ELF-1 (cell line): ENCODE measurements around the gene ALKBH5.

Experiments used
- DNase-seq: peaks from one replicate; pipeline ENCODE4 v3.0.0-alpha.2; 2016; ENCODE audit warnings: low read depth, low spot score

ALKBH5 gene

GRCh38 chr17:18241229-18241871, 57.7 kb downstream of the ALKBH5 start:
- no peak for DNase-seq

GRCh38 chr17:18245038-18245776, 61.6 kb downstream of the ALKBH5 start:
- no peak for DNase-seq

DNA sequence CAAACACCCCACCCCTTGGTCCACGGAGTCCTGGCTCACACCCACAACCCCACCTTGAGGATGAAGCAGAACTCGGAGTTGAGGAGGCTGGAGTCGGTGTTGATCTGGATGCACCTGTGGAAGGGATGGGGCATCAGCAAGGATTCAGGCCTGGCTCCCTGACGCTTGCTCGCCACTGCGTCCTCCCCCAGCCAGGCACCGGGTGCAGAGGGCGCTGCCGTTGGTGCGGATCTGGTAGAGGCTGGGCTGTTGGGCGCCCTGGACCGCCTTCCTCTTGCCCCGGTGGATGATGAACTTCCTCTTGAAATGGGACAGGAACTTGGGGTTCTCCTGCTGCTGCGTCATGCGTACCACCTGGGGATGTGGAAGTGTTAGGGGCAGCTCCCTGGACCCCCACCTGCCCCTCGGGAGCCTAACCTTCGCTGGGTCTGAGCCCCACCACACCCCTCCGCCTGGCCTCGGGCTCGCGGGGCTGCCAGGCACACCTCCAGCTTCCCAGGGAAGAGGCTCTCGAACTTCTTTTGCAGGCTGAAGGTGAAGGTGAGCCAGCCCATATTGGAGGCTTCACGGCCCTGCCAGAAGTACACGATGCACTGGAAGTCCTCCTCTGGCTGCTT, 62.6 kb downstream of the ALKBH5 start:
- no peak for DNase-seq

- DNase-seq = peak; percentile 92
Observed at GRCh38 chr17:18246880-18247612, 63.4 kb downstream of the ALKBH5 start.

DNA sequence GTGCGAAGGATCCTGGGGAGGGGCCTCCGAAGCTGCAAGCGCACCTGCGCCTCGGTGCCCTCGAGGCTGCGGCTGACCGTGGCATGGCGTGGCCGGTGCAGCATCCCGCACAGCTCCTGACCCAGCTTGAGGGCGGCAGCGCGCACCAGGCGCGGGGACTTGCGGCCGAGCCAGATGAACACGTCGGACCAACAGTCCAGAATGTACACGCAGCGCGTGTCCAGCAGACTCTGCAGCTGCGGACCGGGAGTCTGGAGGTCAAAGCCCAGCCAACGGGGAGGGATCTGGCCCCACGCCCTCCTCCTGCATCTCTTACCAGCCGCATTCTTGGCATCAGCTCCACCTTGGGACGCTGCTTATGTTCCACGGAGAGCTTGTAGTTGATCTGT, 64.0 kb downstream of the ALKBH5 start:
- DNase-seq = no peak

DNA sequence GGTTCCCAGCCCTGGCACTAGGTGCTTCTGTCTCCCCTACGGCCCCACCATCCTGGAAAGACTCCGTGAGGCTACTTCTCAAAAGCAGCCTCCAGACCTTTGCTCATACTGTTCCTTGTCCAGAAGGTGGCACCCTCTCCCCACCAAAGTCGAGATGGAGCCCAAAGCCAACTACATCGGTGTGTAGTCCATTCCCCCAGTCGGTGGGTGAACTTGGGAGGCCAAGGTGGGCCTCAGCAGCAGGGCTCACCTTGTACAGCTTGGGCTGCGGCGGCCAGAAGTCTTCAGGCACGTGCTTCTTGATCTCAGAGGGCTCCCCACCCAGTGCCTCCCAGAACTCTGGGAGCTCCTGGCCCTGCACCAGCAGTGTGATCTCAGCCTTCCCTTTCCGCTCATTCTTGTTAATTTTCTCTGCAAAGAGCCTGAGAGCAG, 64.7 kb downstream of the ALKBH5 start:
- DNase-seq = peak; percentile 82

DNA sequence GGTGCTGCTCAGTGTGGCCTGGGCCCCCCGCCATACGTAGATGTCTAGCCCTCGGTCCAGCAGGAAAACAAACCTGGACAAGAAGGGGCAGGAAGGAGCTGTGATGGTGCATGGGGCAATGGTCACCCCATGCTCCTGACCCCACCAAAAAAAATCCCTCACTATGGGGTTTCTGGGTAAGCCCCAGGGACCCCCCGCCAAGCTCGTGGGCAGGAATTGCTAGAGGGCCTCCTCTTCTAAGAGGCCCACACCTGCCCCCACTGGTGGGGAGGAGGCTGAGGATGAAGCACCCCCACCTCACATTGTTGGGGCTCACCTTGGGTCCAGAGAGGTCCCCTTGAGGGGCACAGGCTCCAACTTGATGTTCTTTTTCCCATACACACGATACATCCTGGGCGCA, 65.2 kb downstream of the ALKBH5 start:
- DNase-seq = no peak

DNA sequence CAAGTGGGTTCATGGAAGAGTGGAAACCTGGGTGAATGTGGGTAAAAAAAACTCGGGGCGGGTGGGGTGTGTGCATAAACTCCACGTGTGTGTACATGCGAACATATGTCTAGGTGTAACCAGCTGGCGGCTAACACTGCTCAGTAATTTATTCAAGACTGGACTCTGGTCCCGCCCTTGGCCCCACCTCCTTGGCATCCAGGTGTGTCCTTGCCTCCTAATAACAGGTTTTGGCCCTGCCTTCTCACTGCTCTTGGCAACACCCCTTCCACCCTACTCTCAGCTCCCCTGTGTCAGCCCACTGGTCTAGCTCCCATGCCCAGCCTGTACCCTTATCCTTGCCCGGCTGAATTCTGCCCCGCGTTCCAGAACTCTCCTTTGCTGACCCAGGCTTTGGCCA, 66.6 kb downstream of the ALKBH5 start:
- DNase-seq = no peak

- DNase-seq = no peak
Observed at GRCh38 chr17:18250708-18251107, 67.1 kb downstream of the ALKBH5 start.

DNA sequence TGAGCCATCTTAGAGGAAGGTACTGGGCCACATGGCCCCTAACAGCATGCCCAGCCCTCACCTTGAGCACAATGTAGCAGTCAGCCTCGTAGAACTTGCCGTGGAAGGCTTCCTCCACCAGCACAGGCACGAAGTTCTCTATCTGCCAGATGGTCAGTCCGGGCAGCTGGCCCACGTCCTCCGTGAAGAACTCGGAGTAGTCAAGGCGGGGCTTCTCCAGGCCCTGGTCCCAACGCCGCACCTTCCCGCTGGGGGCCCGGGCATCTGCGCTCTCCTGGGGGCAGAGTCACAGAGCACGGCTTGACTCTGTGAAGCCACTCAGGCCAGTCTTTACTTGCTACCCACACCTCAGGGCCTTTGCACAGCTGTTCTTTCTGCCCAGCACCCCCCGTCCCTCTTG, 67.6 kb downstream of the ALKBH5 start:
- DNase-seq = no peak

DNA sequence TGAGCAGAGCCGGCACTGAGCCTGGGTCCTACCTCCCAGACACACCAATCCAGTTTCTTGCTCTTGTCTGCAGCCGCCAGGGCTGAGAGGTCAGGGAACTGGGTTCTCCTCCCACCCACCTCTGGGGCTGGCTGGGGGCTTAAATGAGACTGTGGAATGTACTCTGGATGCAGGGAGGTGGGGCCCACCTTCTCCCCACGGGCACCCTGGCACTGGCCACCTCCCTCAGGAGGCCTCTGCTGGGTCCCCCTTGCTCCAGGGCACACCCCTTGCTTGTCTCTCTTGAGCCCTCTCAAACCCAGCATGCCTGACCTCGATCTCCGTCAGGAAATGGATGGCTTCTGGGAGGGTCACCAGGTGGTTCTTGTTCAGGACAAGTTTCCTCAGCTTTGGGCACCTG, 68.5 kb downstream of the ALKBH5 start:
- DNase-seq = no peak

- DNase-seq = no peak
Observed at GRCh38 chr17:18253187-18253884, 69.7 kb downstream of the ALKBH5 start.

- no peak for DNase-seq
Observed at GRCh38 chr17:18253947-18254821, 70.6 kb downstream of the ALKBH5 start.

- peak; percentile 59 for DNase-seq
Observed at GRCh38 chr17:18254888-18255649, 71.4 kb downstream of the ALKBH5 start.

DNA sequence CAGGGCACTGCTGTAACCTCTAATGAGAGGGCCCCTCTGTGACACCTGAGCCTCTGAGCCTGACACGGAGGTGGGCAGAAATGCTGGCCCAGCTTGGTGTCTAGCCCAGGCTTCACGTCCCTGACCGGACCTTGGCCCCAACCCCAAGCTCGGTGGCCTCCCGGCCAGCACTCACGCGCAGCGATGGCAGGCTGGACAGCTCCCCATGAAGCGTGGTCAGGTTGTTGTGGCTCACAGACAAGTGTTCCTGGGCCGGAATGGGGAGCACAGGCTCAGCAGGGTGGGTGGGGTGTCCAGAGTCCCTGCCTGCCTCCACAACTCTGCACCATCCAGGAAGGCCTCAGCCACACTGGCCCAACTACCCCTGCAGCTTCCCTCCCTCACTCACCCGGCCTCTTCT, 72.7 kb downstream of the ALKBH5 start:
- DNase-seq = no peak

DNA sequence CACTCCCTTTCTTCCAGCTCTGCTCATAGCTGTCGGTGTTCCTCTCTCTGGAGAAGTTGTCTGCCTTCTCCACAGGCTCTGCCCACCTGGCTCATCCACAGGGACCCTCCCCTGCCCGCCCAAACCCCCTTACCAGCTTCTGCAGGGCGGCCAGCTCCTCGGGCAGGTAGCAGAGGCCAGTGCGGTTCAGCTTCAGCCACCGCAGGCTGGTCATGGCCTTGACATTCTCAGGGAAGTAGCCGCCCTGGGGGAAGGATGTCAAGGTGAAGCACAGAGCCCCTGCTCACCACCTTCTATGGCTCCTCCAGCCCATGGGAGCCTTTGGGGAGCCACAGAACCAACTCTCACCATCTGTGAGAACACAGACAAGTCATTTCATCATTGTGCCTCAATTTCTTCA, 73.1 kb downstream of the ALKBH5 start:
- DNase-seq = no peak

GRCh38 chr17:18257268-18257981, 73.8 kb downstream of the ALKBH5 start:
- peak; percentile 70 for DNase-seq

DNA sequence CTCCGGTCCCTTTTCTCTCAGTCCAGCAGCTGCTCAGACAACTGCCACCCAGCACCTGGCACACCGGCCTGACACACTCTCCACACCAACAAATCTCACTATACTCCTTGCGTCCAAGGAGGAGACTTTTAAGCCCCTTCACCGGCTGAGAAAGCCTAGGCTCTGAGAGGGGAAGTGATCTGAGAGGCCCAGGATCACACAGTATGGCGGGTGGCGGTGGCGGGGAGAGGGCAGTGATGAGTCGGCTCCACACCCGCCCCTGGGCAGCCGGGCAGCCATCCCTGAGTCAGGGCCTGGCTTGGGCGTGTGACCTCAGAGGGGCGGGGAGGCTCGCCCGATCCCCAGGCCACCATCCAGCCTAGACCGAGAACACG, 74.3 kb downstream of the ALKBH5 start:
- peak; percentile 77 for DNase-seq

GRCh38 chr17:18258356-18259038, 74.9 kb downstream of the ALKBH5 start, which contains the start of gene FLII:
Gene FLII, minus strand, starts transcription at chr17:18258738. Its CDS starts 48 bp downstream, at chr17:18258690.
- peak; percentile 76 for DNase-seq
